Measurements from ENCODE around the gene CNOT4.
"Not testable (repeated sequence)": the region's sequence is repeated elsewhere in the genome, so short reads cannot be mapped to it uniquely, and the experiment has no call there.

Gene CNOT4

DNA sequence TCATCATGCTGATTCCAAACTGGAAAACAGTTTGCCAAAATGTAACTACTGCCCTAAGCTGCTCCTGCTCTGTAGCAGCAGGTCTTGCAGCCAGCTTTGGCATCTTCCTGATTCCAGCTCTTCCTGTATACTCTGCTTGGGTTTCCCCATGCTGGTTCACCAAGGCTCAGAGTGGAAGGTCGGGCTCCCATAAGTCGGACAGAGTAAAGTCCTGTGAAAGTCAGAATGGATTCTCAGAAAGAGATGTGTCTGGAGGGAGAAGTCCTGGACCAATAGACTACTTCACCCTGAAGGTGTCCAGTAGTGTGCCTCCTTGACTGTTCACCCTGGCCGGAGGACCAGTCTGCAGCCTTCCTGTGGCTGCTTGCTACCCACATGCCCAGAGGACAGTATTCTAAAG is 182.4 kb downstream of the CNOT4 start:
- no peak for DNase-seq (ENCODE audit: low spot score)

DNA sequence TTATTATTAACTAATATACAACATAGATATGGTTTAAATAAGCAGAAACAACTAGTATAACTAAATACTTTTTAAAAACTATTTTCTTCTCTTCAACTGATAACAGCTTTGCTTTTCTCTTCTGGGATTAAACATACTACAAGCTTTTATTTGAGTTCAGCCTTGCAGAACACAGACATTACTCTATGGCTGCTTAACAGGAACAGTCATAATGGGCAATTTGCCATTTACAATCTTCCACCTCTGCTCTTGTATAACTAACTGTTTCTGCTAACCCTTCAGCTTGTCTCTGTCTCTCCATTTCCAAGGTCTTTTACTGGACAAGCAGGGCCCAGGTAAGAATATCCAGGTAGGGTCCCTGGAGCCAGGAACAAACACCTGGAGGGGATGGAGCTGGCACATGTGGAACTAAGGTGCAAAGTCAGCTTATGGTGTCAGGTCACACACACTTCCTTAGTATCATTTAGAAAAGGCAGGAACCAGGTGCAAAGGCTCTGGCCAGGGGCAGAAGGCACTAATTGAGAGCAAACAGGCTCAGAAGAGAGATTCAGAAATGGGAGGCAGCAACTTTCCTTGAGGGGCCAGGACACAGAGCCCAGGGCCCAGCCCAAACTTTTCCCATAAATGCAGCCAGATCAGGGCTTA is 183.1 kb downstream of the CNOT4 start:
- DNase-seq (ENCODE audit: low spot score), result no peak

DNA sequence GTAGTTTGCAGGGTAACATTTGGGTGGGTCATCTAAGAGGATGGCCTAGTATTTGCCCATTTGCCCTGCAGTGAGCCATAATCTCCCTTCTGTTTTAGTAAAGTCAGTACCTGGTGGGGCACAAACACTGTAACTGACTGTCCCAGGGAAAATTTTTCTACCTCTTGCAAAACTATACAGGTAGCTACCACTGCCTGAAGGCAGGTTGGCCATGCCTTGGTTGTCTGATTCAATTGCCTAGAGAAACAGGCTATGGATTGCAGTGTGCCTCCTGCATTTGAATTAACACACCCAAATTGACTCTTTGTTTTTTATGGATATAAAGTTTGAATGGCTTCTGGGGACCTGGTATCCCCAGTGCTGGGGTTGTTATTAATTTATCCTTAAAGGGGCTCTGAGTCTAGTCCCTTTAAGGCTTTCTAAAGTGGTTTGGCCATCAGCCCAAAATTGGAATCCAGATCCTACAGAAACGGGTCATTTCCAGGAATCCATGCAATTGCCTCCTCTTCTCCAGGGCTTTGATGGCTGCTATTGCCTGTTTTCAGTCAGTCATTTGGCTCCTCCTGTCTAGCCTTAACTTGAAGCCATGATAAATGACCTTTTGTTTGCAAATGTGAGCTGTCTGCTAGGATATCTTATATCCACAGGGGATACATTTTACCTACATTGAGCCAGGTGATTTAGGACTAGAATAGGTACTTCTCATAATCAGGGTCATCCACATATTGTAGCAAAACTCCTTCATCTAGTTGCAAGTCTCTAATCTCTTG is 187.1 kb downstream of the CNOT4 start:
- no peak for DNase-seq (ENCODE audit: low spot score)

DNA sequence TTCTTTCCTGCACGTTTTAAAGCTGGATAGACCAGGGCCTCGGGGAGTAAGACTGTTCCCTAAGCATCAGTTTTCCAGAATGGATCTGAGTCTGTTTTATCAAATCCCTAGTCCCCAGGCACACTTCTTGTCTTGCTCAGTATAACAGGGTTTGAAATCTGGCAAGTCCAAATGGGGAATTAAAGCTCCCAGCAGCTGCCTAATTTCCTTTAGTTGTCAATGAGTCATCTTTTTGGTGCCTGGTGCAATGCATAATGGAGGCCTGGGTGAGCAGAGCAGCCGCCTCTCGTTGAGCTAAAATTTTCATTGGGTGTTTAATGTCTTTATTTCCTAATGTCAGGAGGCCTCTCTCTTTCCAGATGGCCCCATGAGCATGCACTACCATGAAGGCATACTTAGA is 188.3 kb downstream of the CNOT4 start:
- no peak for DNase-seq (ENCODE audit: low spot score)

DNA sequence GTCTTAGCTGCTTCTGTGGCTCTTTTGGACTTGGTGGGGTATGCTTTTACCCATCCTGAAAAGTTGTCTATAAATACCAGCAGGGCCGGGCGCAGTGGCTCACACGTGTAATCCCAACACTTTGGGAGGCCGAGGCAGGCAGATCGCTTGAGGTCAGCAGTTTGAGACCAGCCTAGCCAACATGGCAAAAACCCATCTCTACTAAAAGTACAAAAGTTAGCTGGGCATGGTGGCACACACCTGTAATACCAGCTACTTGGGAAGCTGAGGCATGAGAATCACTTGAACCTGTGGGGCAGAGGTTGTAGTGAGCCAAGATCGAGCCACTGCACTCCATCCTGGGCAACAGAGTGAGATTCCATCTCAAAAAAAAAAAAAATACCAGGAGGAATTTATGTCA is 188.9 kb downstream of the CNOT4 start:
- DNase-seq (ENCODE audit: low spot score), result not testable (repeated sequence)

DNA sequence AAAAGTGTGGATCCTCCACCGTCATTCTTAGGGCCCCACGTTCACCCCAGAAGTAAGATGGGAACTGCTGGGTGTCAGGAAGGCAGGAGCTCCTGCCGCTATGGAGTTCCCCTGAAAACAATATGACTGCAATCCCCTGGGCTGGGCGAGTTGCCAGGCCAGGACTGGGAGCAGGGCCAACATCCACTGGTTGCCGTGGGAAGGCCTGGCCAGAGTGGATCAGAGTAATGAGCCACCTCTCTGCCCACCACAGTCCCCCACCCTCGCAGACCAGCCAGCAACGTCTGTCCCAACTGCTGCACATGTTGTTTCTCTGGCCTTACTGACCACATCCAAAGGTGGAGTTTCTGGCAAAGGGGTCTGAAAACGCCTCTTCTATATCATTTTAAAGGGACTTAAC is 189.6 kb downstream of the CNOT4 start:
- DNase-seq (ENCODE audit: low spot score), result no peak

DNA sequence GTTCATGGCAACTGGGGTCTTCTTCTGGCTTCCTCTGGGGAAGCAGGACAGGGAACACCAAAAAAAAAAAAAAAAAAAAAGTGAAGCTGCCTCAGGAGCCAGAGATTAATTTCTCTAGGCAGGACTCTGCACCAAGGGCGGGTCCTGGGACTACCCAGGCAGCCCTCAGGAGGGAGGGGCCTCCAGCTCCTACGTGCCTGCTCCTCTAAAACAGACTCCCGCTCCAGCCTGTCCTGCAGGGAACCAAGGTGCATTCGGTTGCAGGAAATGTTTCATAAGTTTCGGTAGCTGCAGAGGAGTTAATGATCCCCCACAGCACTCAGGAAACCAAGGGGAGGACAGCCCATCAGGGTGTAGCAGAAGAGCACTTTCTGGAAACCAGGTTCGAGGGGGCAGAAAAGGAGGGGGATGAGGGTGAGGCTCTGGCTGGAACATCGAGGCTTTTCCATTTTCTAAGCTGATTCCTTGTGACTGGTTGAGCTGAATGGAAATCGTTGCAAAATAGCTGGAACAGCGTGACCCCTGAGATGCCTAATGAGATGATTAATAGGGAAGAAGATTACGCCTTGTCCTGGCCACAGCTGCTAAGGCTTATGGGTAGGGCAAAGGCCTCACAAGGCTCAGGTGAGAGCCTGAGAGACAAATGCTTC is 192.1 kb downstream of the CNOT4 start:
- DNase-seq (ENCODE audit: low spot score), result no peak

DNA sequence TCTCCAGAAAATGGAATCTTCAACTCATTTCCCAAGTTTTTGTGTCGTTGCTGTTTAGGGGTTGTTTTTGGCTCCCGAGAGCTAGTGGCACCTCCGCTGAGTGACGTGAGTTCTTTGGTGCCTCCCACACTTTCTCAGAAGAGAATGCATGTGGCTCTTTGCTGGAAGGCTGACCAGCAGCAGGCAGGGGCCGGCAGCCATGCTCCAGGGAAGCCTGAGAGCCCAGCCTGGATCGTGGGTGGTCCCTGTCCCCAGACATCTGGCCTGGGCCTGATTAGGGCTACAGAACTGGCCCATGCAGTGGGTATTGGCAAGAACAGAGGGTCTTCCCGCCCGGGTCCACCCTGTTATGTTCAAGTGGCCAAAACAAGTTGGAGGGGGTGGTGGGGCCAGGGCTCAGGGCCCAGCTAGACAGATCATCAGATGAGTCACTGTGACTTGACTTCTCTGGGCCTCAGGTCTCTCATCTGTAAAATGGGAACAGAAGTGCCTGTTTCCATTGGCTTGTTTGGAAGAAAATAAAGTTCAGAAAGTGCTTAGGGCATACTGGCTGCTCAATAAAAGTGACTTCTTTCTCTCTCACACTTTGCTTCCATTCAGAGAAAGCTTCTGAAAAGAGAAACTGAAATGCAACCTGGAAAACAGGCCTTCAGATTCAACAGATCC is 193.1 kb downstream of the CNOT4 start:
- no peak for DNase-seq (ENCODE audit: low spot score)

DNA sequence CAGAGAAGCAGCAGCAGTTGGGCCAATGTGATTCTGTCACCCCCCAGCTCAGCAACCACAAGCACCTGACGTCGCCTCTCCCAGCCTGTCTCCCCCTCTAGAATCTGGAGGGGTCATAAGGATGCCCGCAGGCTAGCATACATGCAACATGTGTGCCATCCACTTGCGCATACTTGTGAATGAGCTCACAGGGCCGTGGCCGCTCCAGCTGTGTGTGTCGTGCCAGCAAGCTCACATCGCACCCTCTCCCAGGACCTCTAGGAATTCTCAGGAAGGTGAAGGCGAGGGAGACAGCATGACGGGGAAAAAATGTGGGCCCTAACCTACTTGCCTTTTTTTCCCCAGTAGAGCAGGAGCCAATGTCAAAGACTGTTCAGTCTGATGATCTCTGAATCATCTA is 195.9 kb downstream of the CNOT4 start:
- DNase-seq (ENCODE audit: low spot score), result no peak
